Karpas-422 (cell line): ENCODE results near the gene OVCH1. TPM values are rescaled to one million over a fixed set of nuclear protein-coding genes. Genes with fewer than 3 reads are reported as not detected.

Experiments used
- DNase-seq: peaks from one replicate; pipeline ENCODE4 v3.0.0-alpha.2; 2015
- H2AFZ ChIP-seq: fragments of 200-600 bp; sonication (generic); 2 replicates; pipeline ENCODE4 v1.6.1; 2014; ENCODE audit warnings: antibody characterized with exemption, low read length, mixed read lengths
- H3K27ac ChIP-seq: fragments of 200-600 bp; sonication (generic); 2 replicates; pipeline ENCODE4 v1.5.1; 2014; ENCODE audit warnings: mild to moderate bottlenecking, low read length, moderate library complexity
- H3K27me3 ChIP-seq: fragments of 200-600 bp; sonication (generic); 2 replicates; pipeline ENCODE4 v1.6.1; 2014; ENCODE audit warnings: low read length, mixed read lengths
- H3K36me3 ChIP-seq: fragments of 200-600 bp; sonication (generic); 2 replicates; pipeline ENCODE4 v1.6.1; 2014; ENCODE audit warnings: low read length, mixed read lengths; ENCODE audit not compliant: insufficient read depth
- H3K4me1 ChIP-seq: fragments of 200-600 bp; sonication (generic); 2 replicates; pipeline ENCODE4 v1.6.1; 2014; ENCODE audit warnings: mild to moderate bottlenecking, low read length, mixed read lengths
- H3K4me2 ChIP-seq: fragments of 200-600 bp; sonication (generic); 2 replicates; pipeline ENCODE4 v1.6.1; 2014; ENCODE audit warnings: low read length, low read depth, mild to moderate bottlenecking; ENCODE audit not compliant: poor library complexity, severe bottlenecking
- H3K4me3 ChIP-seq: fragments of 200-600 bp; sonication (generic); 2 replicates; pipeline ENCODE4 v1.5.1; 2014; ENCODE audit warnings: mild to moderate bottlenecking, antibody characterized with exemption, low read length, mixed read lengths
- H3K79me2 ChIP-seq: fragments of 200-600 bp; sonication (generic); 2 replicates; pipeline ENCODE4 v1.6.1; 2014; ENCODE audit warnings: mild to moderate bottlenecking, low read length, mixed read lengths
- H3K9ac ChIP-seq: fragments of 200-600 bp; sonication (generic); 2 replicates; pipeline ENCODE4 v1.6.0; 2014; ENCODE audit warnings: low read length
- H3K9me2 ChIP-seq: fragments of 200-600 bp; sonication (generic), shearing (Covaris generic); replicated peaks from 2 replicates; pipeline ENCODE4 v1.6.0; 2014; ENCODE audit warnings: mild to moderate bottlenecking, low read length, moderate library complexity; ENCODE audit not compliant: insufficient read depth
- H3K9me3 ChIP-seq: fragments of 300-700, 200-600 bp; sonication (generic); 2 replicates; pipeline ENCODE4 v1.6.1; 2014; ENCODE audit warnings: low read length, mixed read lengths
- H4K20me1 ChIP-seq: fragments of 200-600 bp; sonication (generic); 2 replicates; pipeline ENCODE4 v1.6.1; 2014; ENCODE audit warnings: mild to moderate bottlenecking, antibody characterized with exemption, low read length, low read depth; ENCODE audit not compliant: insufficient read depth
- total RNA-seq: library from RNA; depleted of rRNA; stranded (reverse); fragments of >200 nt; shearing (Covaris generic); gene quantifications from 2 replicates; pipeline ENCODE4 v1.2.3, GENCODE V29; 2014; ENCODE audit warnings: low replicate concordance; rRNA removed

Gene OVCH1, protein sequence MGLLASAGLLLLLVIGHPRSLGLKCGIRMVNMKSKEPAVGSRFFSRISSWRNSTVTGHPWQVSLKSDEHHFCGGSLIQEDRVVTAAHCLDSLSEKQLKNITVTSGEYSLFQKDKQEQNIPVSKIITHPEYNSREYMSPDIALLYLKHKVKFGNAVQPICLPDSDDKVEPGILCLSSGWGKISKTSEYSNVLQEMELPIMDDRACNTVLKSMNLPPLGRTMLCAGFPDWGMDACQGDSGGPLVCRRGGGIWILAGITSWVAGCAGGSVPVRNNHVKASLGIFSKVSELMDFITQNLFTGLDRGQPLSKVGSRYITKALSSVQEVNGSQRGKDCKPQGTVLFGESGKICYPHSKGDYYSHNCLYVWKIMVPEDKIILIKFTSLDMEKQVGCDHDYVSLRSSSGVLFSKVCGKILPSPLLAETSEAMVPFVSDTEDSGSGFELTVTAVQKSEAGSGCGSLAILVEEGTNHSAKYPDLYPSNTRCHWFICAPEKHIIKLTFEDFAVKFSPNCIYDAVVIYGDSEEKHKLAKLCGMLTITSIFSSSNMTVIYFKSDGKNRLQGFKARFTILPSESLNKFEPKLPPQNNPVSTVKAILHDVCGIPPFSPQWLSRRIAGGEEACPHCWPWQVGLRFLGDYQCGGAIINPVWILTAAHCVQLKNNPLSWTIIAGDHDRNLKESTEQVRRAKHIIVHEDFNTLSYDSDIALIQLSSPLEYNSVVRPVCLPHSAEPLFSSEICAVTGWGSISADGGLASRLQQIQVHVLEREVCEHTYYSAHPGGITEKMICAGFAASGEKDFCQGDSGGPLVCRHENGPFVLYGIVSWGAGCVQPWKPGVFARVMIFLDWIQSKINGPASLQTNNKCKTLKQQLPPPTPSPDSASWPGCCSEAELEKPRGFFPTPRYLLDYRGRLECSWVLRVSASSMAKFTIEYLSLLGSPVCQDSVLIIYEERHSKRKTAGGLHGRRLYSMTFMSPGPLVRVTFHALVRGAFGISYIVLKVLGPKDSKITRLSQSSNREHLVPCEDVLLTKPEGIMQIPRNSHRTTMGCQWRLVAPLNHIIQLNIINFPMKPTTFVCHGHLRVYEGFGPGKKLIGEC
- not detected in 2 replicates for total RNA-seq

DNA sequence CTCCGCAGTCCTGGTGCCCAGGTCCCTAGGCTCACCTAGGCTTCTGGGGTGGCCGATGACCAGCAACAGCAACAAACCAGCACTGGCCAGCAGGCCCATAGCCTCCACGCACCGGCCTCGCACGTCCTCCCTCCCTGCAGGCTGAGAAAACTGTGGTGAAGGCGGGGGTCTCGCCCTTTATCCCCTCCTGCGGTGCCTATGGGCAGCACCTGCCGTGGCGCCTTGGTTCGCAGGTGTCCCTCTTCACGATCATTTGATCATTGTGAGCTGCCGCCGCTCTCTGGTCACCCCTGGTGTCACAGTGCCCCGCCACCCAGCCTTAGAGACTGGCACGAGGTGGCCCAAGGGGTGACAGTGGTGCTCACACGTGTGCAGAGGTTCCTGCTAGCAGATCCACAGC is at the start of gene OVCH1:
Gene OVCH1 (minus strand): TSS at position 99 of the 400 bp plus-strand sequence. CDS start 0 bp downstream, at position 99.
- Histone ChIP-seq H3K36me3 (no peaks in the 10 kb centered on the region), H3K9me2 (no peaks in the 10 kb centered on the region), H3K9me3 (no peaks in the 10 kb centered on the region), H3K9ac (no peak within 1 kb of the TSS), H3K4me1 (peaks cover 4% of the 10 kb centered on the region; the same call in 1 of the 2 replicates), H3K79me2 (no peaks in the 10 kb centered on the region), H4K20me1 (no peaks in the 10 kb centered on the region), H3K27me3 (no peaks in the 10 kb centered on the region), H3K4me2 (no peak within 1 kb of the TSS), H3K27ac (no peak within 1 kb of the TSS), H3K4me3 (no peak within 1 kb of the TSS), H2AFZ (no peak within 1 kb of the TSS)
- no peak for DNase-seq

DNA sequence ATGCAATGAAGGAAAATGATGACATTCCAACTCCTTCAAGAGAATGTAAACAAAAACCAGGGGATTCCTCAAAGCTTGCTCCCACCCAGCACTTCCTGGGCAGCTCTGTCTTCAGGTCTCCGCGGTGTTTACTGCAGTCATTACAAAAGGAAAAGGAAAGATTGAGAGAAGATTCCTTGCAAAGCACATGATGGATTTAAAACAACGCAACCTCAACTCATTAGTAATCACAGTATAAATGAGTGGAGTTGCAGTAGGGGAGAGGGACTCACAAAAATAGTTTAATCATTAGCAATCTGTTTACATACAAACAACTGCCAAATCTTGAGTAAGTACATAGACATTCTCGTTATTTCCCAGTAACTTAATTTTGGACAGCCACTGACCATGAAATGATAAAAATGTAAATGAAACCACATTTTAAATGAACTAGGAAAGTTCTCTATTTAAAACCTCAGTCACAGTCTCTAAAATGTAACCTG is 49.7 kb upstream of the OVCH1 start:
- no peak for DNase-seq
- Histone ChIP-seq H3K4me3 (no peak overlapping the region), H3K9me2 (no peaks in the 10 kb centered on the region), H3K4me1 (no peaks in the 10 kb centered on the region), H3K27ac (no peak overlapping the region), H3K9ac (no peak overlapping the region), H4K20me1 (no peaks in the 10 kb centered on the region), H3K4me2 (no peak overlapping the region), H2AFZ (no peak overlapping the region), H3K9me3 (no peaks in the 10 kb centered on the region), H3K36me3 (no peaks in the 10 kb centered on the region), H3K79me2 (no peaks in the 10 kb centered on the region), H3K27me3 (0 out of 2 replicates have a peak, but pooled peaks cover 3% of the 10 kb centered on the region)

DNA sequence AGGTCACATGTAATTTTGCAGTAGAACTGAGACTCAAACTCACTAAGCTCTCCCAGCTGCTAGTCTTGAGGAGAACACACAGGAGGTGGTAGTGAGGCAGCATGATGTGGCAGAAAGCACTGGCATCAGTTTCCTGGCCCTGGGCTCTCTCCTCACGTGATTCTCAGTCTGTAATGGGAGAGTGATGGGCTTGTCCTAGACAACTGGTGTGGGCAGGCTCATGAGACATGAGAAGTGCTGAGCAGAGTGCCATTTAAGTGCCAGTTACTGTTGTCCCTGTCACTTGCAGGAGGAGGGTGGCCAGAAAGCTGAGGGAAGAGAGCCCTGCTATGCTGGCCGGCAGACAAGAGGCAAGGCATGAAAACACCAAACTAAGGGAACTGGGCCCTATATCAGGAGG is 48.5 kb upstream of the OVCH1 start:
- Histone ChIP-seq H3K79me2 (no peaks in the 10 kb centered on the region), H3K4me1 (no peaks in the 10 kb centered on the region), H3K9me2 (no peaks in the 10 kb centered on the region), H3K27ac (no peak overlapping the region), H3K4me2 (no peak overlapping the region), H3K9ac (no peak overlapping the region), H3K4me3 (no peak overlapping the region), H2AFZ (no peak overlapping the region), H3K36me3 (no peaks in the 10 kb centered on the region), H4K20me1 (no peaks in the 10 kb centered on the region), H3K27me3 (0 out of 2 replicates have a peak, but pooled peaks cover 4% of the 10 kb centered on the region), H3K9me3 (no peaks in the 10 kb centered on the region)
- DNase-seq, result no peak

DNA sequence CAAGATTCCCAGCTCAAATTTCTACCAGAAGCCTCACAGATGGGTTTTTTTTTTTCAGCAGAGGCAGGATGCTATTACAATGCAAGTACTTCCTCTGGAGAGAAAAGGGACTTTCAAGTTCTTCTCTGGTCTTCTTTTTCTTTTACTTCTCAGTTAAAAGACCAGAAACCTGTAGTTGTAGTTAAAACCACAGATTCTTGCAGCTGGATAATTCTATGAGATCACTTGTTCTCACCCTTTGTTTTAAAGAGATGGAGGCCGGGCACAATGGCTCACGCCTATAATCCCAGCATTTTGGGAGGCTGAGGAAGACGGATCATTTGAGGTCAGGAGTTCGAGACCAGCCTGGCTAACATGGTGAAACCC is 47.6 kb upstream of the OVCH1 start:
- Histone ChIP-seq H3K27ac (no peak overlapping the region), H2AFZ (no peak overlapping the region), H3K4me1 (no peaks in the 10 kb centered on the region), H4K20me1 (no peaks in the 10 kb centered on the region), H3K4me2 (no peak overlapping the region), H3K27me3 (0 out of 2 replicates have a peak, but pooled peaks cover 4% of the 10 kb centered on the region), H3K9me3 (no peaks in the 10 kb centered on the region), H3K9me2 (no peaks in the 10 kb centered on the region), H3K9ac (no peak overlapping the region), H3K79me2 (no peaks in the 10 kb centered on the region), H3K4me3 (no peak overlapping the region), H3K36me3 (no peaks in the 10 kb centered on the region)
- no peak for DNase-seq

DNA sequence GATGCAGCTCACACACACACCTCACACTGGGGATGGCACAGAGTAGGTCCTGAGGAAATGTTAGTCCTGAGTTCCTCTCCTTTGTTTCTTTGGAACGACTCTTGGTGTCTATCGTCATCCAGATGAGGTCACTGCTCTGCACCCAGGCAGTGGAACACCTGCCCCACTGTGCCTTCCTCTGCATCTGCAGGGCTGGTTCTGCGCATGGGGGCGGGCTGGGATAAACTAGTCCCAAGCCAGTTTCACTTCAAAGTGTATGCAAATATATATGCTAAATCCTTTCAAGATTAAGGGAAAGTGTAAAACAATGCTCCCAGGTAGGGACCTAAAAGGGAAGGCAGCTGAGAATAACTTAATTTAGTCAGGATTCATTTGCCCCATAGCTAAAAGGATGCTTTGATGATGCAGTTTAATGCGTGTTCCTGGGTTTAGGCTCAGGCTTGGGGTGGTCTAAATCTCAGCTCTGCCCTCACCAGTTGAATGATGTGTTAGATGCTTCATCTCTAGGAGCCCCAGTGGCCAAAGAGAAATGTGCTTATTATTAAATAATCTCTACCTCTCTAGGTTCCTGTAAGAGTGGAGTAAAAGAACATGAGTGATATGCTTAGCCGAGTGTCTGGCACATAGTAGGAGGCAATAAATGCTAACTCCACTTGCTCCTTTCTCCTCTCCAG is 47.1 kb upstream of the OVCH1 start:
- H3K4me2 ChIP-seq, result no peak overlapping the region
- H4K20me1 ChIP-seq, result no peaks in the 10 kb centered on the region
- no peaks in the 10 kb centered on the region for H3K79me2 ChIP-seq
- no peak overlapping the region for H3K9ac ChIP-seq
- no peaks in the 10 kb centered on the region for H3K36me3 ChIP-seq
- DNase-seq, result no peak
- H3K4me1 ChIP-seq, result no peaks in the 10 kb centered on the region
- H3K9me2 ChIP-seq, result no peaks in the 10 kb centered on the region
- H2AFZ ChIP-seq, result no peak overlapping the region
- H3K9me3 ChIP-seq, result no peaks in the 10 kb centered on the region
- no peak overlapping the region for H3K27ac ChIP-seq
- 0 out of 2 replicates have a peak, but pooled peaks cover 4% of the 10 kb centered on the region for H3K27me3 ChIP-seq
- H3K4me3 ChIP-seq, result no peak overlapping the region

DNA sequence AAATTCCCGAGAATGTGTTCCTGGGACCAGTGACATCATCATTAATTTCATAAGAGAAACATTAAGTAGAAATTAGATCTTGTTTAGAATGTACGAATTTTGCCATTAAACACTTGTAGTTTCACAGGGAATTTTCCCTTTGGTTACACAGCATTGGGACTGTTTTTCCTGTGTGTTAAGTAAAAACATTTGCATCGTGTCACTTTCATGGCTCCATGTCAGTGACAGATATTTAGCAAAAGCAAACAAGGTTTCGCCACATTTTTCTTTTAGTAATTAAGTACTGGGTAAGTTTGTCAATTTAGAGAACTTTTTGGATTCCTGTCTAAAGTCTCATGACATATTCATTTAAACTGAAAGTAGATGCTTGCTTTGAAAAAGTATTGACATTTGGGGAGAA is 45.5 kb upstream of the OVCH1 start:
- Histone ChIP-seq H3K9me2 (no peaks in the 10 kb centered on the region), H3K27me3 (0 out of 2 replicates have a peak, but pooled peaks cover 4% of the 10 kb centered on the region), H3K27ac (no peak overlapping the region), H3K36me3 (no peaks in the 10 kb centered on the region), H3K4me2 (no peak overlapping the region), H3K79me2 (no peaks in the 10 kb centered on the region), H4K20me1 (no peaks in the 10 kb centered on the region), H2AFZ (no peak overlapping the region), H3K9ac (no peak overlapping the region), H3K4me3 (no peak overlapping the region), H3K4me1 (no peaks in the 10 kb centered on the region), H3K9me3 (no peaks in the 10 kb centered on the region)
- no peak for DNase-seq

DNA sequence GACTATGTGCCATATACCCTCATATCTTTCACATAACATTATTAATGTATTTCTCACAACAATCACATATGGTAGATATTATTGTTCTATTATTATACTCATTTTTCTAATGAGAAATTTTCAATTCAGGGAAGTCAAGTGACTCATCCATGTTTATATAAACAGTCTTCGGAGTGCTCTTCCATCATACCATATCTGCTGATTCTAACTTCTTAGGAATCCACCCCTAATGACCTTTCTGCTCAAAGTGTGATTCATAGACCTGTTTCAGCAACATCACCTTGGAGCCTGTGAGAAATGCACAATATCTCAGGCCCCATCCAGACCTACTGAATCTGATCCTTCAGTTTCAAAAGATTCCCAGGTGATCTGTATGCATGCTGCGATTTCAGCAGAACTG is 39.8 kb upstream of the OVCH1 start:
- Histone ChIP-seq H3K4me2 (no peak overlapping the region), H3K27me3 (0 out of 2 replicates have a peak, but pooled peaks cover 2% of the 10 kb centered on the region), H3K9ac (no peak overlapping the region), H2AFZ (no peak overlapping the region), H4K20me1 (no peaks in the 10 kb centered on the region), H3K9me2 (no peaks in the 10 kb centered on the region), H3K27ac (no peak overlapping the region), H3K79me2 (no peaks in the 10 kb centered on the region), H3K4me3 (no peak overlapping the region), H3K9me3 (no peaks in the 10 kb centered on the region), H3K36me3 (no peaks in the 10 kb centered on the region), H3K4me1 (no peaks in the 10 kb centered on the region)
- no peak for DNase-seq
